Hematopoietic multipotent progenitor cell treated with erythropoietin and hydrocortisone succinate and interleukin-3 and kit ligand, for 4 days (in vitro differentiated cells): Measurements from ENCODE around the gene ZNF438.
"Not testable (repeated sequence)": the region's sequence is repeated elsewhere in the genome, so short reads cannot be mapped to it uniquely, and the experiment has no call there.

Experiments used
- DNase-seq: peaks from one replicate; pipeline ENCODE4 v3.0.0-alpha.2; 2015

Gene ZNF438

GRCh38 chr10:30798646-30799185 lies 232.9 kb downstream of the ZNF438 start:
- DNase-seq = no peak

DNA sequence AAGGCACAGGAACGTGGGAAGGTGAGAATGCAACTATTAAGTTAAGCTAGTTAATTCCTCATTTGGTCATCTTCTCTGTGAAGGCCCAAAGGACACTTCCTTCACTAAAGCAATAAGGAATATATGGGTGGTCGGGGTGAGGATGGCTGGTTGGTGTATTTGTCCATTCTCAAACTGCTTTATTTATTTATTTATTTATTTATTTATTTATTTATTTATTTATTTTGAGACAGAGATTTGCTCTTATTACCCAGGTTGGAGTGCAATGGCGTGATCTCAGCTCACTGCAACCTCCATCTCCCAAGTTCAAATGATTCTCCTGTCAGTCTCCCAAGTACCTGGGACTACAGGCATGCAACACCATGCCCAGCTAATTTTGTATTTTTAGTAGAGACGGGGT lies 236.6 kb downstream of the ZNF438 start:
- DNase-seq = not testable (repeated sequence)
